Retinal pigment epithelial cell (primary cell): ENCODE data around the gene NAA16.

Experiments
- DNase-seq: peaks from one replicate; pipeline ENCODE4 v3.0.0-alpha.2; 2010; ENCODE audit warnings: low read depth
- H3K4me3 ChIP-seq: 2 replicates; pipeline ENCODE4 v1.5.1; 2011; ENCODE audit warnings: mild to moderate bottlenecking, low read length, control low read depth, moderate library complexity
- TF ChIP-seq, protein P1 (sequence below): conservative IDR thresholded peaks from 2 replicates; pipeline ENCODE4 v1.5.1; 2011; ENCODE audit warnings: low read depth, low read length, control low read depth, inconsistent platforms

Gene NAA16

DNA sequence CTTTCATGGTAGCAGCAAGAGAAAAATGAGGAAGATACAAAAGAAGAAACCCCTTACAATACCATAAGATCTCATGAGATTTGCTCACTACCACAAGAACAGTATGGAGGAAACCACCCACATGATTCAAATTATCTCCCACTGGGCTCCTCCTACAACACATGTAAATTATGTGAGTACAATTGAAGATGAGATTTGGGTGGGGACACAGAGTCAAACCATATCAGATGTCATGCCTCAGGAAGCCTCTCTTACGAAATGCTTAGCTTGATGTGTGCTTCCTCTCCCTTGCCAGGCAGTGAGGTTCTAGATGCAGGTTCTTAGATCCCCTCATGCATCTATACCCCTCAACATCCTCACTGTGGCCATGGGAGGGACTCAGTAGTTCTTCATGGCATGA lies 83.1 kb downstream of the NAA16 start:
- DNase-seq = no peak

DNA sequence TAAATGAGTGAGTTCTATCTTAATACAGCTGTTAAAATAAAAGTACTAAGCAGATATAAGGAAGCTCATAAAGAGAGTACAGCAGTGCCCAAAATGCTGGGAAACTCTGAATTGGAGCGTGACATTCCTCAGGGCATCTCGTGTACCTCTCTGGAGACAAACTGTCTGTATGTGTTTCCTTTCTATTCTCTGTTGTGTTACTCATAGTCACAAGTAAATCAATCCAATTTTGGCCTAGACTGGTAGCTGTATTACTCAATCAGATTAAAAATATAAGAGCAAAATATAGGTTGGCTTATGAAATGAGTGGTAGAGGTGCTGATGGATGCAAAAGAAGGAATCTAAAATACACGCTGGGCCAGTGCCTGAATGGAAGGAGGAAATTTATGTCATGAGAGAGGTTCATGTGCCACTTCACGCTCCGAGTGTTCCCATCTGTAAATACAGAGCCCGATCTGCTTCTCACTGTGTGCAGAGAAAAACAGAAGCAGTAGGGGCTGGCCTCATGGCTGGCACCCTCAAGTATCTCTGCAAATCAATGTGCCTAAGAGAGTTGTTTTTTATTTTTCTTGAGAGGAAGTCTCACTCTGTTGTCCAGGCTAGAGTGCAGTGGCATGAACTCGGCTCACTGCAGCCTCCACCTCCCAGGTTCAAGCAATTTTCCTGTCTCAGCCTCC lies 87.6 kb downstream of the NAA16 start:
- H3K4me3 ChIP-seq = no peak overlapping the region
- DNase-seq = peak; percentile 12
- TF ChIP-seq, protein P1, sequence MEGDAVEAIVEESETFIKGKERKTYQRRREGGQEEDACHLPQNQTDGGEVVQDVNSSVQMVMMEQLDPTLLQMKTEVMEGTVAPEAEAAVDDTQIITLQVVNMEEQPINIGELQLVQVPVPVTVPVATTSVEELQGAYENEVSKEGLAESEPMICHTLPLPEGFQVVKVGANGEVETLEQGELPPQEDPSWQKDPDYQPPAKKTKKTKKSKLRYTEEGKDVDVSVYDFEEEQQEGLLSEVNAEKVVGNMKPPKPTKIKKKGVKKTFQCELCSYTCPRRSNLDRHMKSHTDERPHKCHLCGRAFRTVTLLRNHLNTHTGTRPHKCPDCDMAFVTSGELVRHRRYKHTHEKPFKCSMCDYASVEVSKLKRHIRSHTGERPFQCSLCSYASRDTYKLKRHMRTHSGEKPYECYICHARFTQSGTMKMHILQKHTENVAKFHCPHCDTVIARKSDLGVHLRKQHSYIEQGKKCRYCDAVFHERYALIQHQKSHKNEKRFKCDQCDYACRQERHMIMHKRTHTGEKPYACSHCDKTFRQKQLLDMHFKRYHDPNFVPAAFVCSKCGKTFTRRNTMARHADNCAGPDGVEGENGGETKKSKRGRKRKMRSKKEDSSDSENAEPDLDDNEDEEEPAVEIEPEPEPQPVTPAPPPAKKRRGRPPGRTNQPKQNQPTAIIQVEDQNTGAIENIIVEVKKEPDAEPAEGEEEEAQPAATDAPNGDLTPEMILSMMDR = no peak

More for the DNA sequence above, 83.1 kb downstream of the NAA16 start:
- no peak overlapping the region for H3K4me3 ChIP-seq
- TF ChIP-seq, protein P1 = no peak

DNA sequence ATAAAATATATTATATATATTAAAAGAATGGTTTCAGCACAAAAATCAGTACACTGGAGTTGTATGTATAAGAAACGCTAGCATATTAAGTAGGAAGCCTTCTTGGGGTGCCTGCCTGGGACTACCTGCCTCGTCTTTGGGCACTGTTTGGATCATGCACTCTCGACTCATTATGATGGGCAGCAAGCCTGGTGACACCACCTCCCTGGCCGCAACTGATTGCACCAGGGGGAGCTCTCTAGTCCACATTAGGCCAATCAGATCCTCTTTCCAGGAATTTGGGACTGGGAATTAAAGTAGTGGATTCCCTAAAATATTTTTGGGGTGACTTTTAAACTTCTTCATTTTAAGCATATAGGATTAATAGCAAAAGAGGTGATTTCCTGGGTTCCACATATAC lies 90.3 kb downstream of the NAA16 start:
- DNase-seq = no peak
- TF ChIP-seq, protein P1 = no peak
- no peak overlapping the region for H3K4me3 ChIP-seq

DNA sequence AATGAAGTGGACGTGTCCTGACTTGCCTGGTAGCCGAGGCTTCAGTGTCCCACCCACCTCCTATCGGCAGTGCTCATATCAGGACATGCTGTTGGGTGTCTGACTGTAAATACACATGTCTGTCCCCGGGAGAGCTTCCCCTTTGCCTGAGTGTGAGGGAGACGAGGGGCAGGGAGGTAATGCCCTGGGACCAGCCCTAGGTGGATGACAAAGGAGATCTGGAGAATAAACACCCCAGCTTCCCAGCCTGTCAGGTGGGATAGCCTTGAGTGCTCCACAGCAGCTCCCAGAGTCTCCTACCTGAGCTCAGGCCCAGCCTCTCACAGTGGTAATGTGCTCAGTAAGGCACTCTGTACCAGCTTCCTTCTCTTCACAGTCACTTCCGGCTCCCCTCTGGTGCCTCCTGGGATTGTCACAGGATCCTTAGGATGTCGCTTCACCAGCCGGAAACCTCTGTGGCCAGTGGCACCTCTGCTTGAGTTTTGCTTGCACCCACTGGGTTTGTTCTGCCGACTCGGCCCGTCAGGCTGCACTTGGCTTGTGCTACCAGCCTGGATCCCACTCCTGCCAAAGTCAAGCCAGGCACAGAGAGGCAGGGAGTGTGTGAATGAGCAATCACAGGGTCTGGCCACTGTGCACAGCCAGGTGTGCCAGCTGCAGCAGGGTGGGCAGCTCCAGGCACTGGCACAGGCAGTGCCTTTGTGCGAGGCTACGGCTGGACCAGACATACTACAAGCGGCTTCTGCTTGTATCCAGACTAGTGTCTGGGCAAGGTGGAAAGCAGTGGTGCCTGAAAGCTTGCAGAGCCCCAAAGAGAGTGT lies 91.8 kb downstream of the NAA16 start:
- H3K4me3 ChIP-seq = no peak overlapping the region
- no peak for DNase-seq
- TF ChIP-seq, protein P1 = no peak

DNA sequence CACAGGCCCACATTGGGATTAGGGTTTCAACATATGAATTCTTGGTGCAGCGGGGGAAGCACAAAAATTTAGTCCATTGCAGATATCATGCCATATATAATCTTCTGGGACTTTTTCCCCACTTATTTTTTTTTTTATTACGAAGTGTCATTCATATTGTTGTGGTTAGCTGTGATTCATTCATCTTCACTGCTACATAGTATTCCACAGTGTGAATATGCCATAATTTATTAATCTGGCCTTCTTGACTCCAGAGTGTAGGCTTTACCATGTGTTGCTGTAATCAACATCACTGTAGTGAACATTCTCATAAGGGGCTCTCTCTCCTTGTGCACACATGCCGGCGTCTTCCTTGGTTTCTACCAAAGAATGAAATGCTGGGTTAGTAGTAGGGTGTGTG lies 92.9 kb downstream of the NAA16 start:
- TF ChIP-seq, protein P1 = no peak
- no peak overlapping the region for H3K4me3 ChIP-seq
- no peak for DNase-seq

DNA sequence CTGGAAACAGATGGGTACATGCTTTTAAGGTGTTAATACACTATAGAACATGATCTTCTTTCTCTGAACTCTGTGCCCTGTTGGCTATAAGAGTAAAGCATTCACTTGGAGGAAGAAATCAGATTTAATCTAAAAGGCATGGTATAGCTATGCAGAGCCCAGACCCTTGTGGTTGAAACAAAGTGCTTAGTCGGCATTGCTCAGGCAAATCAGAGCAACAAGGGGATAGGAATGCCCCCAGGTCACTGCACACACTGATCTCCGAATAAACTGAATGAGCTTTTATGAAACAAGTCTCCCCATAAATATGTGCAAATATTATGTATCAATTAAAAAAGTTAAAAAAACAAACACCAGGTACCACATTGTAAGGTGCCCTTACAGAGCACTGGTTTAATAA lies 94.3 kb downstream of the NAA16 start:
- TF ChIP-seq, protein P1 = no peak
- H3K4me3 ChIP-seq = no peak overlapping the region
- no peak for DNase-seq

DNA sequence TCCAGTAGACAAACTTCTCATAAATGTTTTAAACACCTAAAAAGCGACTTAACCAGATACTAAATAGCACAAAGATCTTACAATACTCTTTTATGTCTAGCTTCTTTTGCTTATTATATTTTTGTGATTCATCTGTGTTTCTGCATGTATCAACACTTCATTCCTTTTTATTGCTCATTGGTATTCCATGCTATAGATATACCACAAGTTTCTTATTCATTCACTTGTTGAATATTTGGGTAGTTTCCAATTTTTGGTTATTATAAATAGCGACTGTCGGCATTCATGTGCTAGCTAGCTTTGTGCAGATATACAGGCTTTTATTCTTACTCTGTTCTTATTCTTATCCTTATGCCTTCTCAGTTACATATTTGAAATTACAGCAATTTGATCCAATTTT lies 96.3 kb downstream of the NAA16 start:
- H3K4me3 ChIP-seq = no peak overlapping the region
- TF ChIP-seq, protein P1 = no peak
- no peak for DNase-seq
